ENCODE measurements around the gene PRR19.
"Not testable (repeated sequence)": the region's sequence is repeated elsewhere in the genome, so short reads cannot be mapped to it uniquely, and the experiment has no call there.

Gene PRR19

DNA sequence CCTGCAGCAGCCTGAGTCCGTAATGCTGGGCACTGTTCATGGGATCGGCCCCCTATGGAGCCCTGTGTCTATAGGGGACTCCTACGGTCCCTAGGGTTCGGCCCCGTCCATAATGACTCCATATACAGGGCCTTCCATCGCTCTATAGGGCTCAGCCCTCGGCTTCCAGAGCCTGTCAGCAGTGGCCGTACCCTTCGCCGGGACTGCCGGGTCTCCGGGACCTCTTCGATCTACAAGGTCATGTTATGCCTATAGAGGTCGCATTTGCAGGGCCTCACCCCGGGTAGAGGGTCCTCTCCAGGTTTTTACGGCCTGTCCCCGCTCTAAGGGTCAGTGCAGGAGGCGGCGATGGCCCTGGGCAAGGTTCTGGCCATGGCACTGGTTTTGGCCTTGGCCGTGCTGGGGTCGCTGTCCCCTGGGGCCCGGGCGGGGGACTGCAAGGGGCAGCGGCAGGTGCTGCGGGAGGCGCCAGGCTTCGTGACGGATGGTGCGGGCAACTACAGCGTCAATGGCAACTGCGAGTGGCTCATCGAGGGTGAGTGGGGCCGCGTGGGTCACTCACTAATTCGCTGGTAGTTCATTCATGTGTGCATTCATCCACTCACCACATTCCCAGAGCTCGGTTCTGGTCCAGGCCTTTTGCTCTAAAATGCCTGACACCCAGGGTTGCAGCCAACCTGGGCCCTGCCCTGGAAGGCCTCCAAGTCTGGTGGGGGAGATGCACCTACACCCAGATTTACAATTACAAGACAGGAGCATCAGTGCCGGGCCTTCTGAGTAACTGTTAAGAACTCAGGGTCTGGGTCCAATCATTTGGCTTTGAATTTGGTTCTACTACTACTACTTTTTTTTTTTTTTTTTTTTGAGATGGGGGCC is 24.2 kb downstream of the PRR19 start:
- no peak for DNase-seq (ENCODE audit: low read depth)

DNA sequence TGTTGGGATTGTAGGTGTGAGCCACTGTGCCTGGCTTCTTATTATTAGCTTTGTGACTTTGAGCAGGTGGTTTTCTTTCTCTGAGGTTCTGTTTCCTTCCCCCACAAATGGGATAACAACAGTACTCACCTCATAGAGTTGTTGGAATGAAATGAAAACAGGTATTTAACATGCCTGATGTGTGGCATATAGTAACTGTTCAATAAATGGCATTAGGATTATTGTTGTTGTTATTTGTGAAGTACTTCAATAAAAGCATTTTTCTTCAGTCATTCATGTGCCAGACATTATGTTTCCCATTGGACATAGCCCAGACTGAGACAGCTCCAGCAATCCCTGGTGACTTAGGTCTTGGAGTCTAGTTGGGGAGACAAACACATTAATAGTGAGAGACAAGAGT is 25.0 kb downstream of the PRR19 start:
- DNase-seq (ENCODE audit: low read depth) = no peak

DNA sequence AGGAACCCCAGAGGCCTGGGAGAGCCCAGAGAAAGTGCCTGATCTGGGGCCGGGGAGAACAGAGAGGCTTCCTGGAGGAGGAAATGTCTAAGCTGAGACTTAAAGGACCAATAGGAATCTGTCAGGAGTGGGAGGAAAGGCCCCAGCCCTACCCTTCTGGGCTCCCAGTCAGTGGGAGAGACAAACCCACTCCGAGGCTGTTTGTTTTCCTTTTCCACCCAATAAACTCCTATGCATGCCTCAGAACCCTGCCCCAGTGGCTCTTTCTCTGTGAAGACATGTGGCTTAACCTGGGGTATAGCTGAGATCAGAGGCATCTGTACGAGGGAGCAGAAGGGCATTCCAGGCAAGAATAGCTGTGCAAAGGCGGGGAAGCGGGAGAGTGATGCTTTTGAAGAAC is 25.4 kb downstream of the PRR19 start:
- no peak for DNase-seq (ENCODE audit: low read depth)

DNA sequence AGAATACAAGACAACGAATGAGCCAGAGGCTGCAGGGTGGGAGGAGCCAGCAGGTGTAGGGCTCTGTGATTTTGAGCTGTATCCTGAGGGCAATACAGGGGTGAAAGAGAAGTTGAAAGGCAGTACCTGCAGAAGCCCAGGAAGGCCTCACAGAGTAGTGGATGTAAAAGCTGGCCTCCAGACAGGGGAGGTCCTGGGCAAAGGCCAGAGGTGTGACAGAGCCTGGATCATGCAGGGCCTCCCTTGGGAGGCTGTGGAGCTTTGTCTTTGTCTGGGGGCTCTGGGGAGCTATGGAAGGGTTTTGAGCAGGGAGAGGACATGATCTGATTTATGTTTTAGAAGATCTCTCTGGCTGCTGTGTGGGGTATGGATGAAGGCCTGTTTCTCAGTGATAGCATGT is 26.2 kb downstream of the PRR19 start:
- DNase-seq (ENCODE audit: low read depth) = no peak

DNA sequence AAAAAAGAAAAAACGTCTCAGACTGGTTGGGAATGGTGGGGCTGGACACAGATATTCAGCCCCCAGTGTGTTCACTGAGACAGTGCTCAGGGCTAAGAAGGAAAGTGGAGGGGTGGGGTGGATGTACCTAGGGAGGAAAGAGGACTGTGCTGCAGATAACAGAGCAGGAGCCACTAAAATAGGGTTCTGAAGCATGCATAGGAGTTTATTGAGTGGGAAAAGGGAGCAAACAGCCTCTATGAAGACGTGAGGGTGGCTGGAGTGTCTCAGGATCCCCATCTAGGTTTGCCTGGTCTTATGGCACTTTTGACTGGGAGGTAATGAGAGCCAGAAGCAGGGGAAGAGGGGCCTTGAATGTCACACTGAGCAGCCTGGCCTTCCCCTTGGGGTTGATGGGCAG is 26.9 kb downstream of the PRR19 start:
- no peak for DNase-seq (ENCODE audit: low read depth)

DNA sequence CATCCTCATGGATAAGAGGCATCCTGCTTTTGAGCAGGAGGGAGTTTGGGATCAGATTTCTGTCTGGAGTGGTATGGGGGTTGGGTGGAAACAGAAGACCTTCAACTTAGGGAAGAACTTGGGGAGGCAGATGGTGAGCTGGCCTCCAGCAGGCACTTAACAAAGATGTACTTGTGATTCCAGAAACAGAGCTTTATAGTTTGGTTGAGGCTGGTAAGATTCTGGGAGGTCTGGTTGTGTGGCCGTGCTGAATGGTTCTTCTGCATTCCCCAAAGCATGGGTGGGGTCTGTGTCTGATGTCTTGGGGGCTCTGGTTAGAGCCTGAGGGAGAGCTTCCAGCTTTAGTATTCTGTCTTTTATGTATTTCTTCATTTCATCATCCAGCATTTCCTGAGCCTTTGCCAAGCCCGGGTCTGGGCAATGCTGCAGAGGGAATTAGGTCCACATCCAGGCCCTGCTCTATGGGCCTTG is 28.3 kb downstream of the PRR19 start:
- no peak for DNase-seq (ENCODE audit: low read depth)

DNA sequence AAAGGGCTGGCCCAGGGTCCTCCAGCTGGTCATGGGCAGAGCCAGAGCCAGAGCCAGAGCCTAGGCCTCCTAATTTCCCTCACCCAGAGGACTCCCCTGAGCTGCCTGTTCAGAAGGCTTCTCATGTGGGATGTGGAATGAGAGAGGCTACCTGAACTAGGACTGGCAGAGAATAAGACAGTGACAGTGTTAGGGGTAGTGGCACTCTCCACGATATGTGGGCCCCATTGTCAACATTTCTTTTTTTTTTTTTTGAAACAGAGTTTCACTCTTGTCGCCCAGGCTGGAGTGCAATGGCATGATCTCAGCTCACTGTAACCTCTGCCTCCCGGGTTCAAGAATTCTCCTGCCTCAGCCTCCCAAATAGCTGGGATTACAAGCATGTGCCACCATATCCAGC is 29.4 kb downstream of the PRR19 start:
- DNase-seq (ENCODE audit: low read depth) = not testable (repeated sequence)

DNA sequence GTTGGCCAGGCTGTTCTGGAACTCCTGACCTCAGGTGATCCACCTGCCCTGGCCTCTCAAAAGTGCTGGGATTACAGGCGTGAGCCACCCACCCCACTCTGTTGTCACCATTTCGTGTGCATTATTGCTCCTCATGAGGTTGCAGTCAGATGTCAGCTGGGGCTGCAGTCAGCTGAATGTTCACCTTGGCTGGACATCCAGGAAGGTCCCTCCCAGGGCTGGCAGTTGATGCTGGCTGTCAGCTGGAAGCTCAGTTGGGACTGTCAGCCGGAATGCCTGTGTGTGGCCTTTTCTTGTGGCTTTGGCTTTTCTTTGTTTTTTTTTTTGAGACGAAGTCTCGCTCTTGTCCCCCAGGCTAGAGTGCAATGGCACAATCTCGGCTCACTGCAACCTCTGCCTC is 30.1 kb downstream of the PRR19 start:
- no peak for DNase-seq (ENCODE audit: low read depth)

DNA sequence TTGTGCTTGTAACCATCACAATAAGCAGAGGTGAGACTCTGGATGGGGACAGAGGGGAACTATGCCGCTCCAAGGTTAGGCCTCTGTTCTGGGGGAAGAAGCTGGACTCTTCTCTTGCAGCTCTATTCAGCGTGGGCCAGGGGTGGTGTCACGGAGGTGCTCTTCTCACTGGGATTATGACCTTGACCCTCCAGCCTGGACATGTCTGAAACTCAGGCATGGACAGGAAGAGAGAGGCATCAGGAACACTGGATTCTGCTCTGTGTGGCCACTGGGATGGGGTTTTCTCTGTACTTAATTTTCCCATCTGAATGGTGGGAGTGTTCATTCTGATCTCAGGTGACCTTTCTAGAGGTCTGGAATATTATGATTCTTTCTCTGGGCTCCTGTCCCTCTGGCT is 31.1 kb downstream of the PRR19 start:
- DNase-seq (ENCODE audit: low read depth) = no peak

DNA sequence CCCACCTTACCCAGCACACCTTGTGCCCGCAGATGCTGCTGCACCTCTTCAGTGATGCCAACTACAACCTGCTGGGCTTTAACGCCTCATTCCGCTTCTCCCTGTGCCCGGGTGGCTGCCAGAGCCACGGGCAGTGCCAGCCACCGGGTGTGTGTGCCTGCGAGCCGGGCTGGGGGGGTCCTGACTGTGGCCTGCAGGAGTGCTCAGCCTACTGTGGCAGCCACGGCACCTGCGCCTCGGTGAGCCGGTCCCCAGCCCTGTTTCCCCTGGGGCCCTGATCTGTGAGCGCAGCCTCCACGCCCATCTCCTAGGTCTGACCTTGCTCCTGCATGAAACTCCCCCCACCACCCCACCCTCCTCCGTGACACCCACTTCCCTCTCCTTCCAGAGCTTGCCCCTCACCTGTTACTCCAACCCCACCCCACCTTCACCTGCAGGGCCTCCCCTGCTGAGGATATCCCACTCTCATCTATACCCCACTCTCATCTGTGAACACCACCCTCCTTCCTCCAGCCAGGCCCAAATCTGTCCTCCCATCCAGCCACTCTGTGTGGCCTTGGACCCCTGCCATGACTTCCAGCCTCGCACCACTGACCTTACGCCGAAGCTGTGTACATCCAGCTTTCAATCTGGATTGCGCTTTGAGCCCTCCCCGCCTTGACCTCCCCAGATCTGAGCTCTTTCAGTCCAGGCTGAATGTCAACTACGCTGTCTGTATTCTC is 32.2 kb downstream of the PRR19 start:
- DNase-seq (ENCODE audit: low read depth) = no peak

DNA sequence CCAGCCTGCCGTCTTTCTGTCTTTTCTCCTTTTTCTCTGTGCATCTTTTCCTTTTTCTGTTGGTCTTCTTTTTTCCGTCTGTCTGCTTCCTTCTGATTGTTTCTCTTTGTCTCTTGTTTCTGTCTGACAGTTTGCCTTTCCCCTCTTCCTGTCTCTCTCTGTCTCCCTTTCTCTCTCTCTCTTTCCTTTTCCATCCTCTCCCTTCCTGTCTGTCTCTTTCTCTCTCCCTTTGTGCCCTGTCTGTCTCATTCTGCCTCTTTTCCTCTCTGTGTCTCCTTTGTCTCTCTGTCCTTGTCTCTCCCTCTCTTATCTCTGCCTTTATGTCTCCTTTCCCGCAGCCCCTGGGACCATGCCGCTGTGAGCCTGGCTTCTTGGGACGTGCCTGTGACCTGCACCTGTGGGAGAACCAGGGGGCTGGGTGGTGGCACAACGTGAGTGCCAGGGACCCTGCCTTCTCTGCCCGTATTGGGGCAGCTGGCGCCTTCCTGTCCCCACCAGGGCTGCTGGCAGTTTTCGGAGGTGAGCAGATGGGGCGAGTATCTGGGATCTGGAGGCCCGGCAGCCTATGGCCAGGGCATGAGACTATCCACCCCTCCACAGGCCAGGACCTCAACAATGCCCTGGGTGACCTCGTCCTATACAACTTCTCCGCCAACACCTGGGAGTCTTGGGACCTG is 32.9 kb downstream of the PRR19 start:
- no peak for DNase-seq (ENCODE audit: low read depth)

DNA sequence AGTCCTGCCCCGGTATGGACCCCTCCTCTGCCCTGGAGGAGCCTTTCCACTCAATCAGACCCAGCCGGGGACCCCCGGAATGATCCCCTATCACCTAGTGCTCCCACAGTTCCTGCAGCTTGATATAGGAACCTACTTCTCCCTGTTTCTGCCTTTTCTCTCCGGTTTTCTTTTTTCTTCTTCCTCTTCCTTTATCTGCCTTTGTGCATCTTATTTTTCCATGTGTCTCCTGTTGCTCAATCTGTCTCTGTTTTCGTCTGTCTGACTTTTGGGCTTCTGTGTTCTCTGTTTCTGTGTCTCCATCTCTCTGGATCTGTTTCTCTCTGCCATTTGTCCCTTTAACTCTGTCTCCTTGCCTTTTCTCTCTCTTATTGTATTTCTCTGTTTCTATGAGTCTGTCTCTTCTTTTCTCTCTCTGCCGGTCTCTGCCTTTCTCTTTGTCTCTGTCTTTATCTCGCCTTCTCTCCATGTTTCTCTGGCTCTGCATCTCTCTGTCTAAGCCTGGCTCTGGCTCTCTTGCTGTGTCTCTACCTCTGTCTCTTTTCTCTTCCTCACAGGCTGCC is 33.5 kb downstream of the PRR19 start:
- DNase-seq (ENCODE audit: low read depth) = no peak

DNA sequence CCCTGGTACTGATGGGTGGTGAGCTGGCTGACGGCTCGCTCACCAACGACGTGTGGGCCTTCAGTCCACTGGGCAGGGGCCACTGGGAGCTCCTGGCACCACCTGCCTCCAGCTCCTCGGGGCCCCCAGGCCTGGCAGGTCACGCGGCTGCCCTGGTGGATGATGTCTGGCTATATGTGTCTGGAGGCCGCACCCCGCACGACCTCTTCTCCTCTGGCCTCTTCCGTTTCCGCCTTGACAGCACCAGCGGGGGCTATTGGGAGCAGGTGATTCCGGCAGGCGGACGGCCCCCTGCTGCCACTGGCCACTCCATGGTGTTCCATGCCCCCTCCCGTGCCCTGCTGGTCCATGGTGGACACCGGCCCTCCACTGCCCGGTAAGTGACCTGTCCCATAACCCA is 34.0 kb downstream of the PRR19 start:
- no peak for DNase-seq (ENCODE audit: low read depth)

DNA sequence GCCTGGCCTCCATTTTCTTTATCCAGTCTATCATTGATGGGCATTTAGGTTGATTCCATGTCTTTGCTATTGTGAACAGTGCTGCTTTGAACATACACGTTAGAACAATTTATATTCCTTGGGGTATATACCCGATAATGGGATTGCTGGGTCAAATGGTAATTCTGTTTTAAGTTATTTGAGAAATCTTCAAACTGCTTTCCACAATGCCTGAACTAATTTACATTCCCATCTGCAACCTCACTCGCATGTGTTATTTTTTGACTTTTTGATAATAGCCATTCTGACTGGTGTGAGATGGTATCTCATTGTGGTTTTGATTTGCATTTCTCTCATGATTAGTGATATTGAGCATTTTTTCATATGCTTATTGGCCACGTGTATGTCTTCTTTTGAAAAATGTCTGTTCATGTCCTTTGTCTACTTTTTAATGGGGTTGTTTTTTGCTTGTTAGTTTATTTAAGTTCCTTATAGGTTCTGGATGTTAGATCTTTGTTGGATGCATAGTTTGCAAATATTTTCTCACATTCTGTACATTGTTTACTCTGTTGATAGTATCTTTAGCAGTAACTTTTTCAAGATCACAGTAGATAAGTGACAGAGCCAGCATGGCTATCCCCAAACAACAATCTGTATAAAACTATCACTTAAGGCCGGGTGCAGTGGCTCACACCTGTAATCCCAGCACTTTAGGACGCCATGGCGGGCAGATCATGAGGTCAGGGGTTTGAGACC is 37.4 kb downstream of the PRR19 start:
- not testable (repeated sequence) for DNase-seq (ENCODE audit: low read depth)

DNA sequence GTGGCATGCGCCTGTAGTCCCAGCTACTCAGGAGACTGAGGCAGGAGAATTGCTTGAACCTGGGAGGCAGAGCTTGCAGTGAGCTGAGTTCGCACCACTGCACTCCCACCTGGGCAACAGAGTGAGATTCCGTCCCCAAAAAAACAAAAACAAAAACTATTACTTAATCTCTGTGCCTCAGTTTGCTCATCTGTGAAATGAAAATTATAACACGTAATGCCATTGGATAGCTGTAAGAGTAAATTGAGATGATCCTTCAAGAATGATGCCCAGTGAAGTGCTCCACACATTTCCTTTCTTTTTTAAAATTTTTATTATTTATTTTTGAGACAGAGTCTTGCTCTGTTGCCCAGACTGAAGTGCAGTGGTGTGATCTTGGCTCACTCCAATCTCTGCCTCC is 38.0 kb downstream of the PRR19 start:
- DNase-seq (ENCODE audit: low read depth) = not testable (repeated sequence)

DNA sequence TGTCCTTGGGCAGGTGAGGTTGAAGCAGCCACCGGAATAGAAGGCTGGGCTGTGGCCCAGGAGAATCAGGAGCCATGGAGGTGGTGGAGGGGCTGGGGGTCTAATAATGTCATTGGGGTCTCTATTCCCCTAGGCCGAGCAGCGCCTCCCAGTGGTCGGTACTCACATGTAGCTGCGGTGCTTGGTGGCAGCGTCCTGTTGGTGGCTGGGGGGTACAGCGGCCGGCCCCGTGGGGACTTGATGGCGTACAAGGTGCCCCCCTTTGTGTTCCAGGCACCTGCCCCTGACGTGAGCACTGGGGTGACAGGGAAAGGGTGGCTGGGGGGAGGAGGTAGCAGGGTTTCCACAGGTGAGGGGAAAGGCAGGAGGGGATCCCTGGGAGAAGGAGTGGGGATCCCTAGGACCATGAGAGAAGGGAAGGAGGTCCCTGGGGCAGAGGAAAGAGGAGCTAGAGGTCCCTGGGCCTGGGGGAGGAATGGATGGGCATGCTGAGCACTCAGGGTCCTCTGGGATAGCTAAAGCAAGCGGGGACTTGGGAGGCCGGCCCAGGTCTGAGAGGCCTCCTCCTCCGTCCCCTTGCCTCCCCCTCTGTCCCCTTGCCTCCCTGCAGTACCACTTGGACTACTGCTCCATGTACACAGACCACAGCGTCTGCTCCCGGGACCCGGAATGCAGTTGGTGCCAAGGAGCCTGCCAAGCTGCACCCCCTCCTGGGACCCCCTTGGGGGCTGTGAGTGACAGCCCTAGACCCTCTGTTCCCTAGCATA is 41.6 kb downstream of the PRR19 start:
- no peak for DNase-seq (ENCODE audit: low read depth)

DNA sequence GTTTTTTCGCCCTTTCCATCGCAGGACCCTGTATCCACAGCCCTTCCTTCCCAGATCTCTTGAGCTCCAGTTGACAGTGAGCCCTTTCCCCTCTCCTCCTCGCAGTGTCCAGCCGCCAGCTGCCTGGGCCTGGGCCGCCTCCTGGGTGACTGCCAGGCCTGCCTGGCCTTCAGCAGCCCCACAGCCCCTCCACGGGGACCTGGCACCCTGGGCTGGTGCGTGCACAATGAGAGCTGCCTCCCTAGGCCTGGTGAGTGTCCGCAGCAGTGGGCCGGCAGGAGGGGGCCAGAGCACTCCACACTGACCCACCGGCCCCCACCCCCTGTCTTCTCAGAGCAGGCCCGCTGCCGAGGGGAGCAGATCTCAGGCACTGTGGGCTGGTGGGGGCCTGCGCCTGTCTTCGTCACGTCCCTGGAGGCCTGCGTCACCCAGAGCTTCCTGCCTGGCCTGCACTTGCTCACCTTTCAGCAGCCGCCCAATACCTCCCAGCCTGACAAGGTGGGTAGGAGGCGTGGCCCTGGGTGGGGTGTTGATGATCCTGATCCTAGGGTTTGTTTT is 42.5 kb downstream of the PRR19 start:
- DNase-seq (ENCODE audit: low read depth) = no peak

DNA sequence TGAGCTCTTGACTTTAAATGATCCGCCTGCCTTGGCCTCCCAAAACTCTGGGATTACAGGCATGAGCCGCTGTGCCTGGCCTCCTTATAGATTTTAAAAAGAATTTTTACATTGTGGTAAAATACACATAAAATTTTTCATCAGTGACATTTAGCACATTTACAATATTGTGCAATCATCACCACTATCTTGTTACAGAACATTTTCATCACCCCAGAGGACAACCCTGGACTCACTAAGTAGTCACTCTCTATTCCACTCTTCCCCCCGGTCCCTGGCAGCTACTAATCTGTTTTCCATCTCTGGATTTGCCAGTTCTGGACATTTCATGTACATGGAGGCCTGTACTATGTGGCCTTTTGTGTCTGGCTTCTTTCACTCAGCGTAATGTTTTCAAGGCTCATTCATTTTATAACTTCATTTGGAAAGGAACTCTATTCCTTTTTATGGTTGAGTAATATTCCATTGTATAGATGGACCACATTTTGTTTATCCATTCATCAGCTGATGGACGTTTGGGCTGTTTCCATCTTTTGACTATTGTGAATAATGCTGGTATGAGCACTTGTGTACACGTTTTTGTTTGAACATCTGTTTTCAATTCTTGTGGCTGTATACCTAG is 43.4 kb downstream of the PRR19 start:
- DNase-seq (ENCODE audit: low read depth) = no peak

DNA sequence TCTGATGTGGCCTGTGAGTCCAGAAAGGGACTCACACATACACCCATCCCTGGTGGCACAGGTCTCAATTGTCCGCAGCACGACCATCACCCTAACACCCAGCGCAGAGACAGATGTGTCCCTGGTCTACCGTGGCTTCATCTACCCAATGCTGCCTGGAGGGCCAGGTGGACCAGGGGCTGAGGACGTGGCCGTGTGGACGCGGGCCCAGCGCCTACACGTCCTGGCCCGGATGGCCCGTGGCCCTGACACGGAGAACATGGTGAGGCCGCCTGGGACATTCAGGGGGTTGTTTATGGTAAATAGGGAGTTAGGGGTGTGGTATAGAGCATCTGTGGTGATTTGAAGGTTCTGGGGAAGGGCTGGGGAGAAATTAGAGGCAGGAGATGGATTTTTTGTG is 46.3 kb downstream of the PRR19 start:
- DNase-seq (ENCODE audit: low read depth) = no peak

DNA sequence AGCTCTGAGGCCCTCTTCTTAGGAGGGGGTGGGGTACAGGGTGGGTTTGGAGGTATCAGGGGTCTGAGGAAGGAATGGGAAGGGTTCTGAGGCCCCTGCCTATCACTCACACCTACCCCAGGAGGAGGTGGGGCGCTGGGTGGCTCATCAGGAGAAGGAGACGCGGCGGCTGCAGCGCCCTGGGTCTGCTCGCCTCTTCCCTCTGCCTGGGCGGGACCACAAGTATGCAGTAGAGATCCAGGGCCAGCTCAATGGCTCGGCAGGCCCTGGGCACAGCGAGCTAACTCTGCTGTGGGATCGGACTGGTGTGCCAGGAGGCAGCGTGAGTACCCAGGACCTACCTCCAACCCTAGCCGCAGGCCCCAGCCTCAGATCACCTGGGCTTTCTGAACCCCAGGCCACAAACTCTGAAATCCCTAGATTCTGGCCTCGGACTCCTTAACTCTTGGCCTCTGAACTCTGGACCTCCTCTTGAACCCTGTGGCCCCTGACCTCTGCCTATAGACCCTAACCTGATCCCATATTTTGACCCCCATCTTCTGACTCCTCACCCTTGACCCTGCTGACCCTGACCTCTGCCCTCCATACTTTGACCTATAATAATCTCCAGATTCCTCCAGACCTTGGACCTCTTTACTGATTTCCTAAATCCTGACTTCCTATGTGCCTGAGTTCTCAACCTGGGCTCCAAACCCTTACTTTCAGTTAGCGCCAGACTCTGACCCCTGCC is 47.6 kb downstream of the PRR19 start:
- no peak for DNase-seq (ENCODE audit: low read depth)

Measured in GM04504 (cell line).